ENCODE results near the gene ADAMTSL1.

Gene ADAMTSL1

GRCh38 chr9:18706648-18707047 is 232.7 kb downstream of the ADAMTSL1 start:
- H2AFZ ChIP-seq (ENCODE audit: low read depth) = no peak overlapping the region
- no peaks in the 10 kb centered on the region for H3K4me1 ChIP-seq (ENCODE audit: low read depth, poor library complexity, severe bottlenecking)
- H3K27ac ChIP-seq = no peak overlapping the region
- H3K79me2 ChIP-seq (ENCODE audit: insufficient read depth, low read depth) = no peaks in the 10 kb centered on the region
- no peak overlapping the region for H3K4me3 ChIP-seq (IDR thresholded peaks at IDR 0.05; ENCODE audit: insufficient read depth, low read depth, low read length)
- no peak overlapping the region for H3K9ac ChIP-seq
- no peak for TF ChIP-seq CTCF (conservative IDR thresholded peaks at IDR 0.05; ENCODE audit: low read depth, low read length)
- no peaks in the 10 kb centered on the region for H3K27me3 ChIP-seq (ENCODE audit: insufficient read depth, low read depth)
- no peak overlapping the region for H3K4me2 ChIP-seq
- no peaks in the 10 kb centered on the region for H4K20me1 ChIP-seq (ENCODE audit: insufficient read depth)
- no peaks in the 10 kb centered on the region for H3K36me3 ChIP-seq (ENCODE audit: insufficient read depth)

- Histone ChIP-seq H3K4me2 (no peak overlapping the region), H3K9ac (no peak overlapping the region), H2AFZ (ENCODE audit: low read depth) (no peak overlapping the region), H3K27me3 (ENCODE audit: insufficient read depth, low read depth) (no peaks in the 10 kb centered on the region), H3K27ac (no peak overlapping the region), H3K79me2 (ENCODE audit: insufficient read depth, low read depth) (no peaks in the 10 kb centered on the region), H3K36me3 (ENCODE audit: insufficient read depth) (no peaks in the 10 kb centered on the region), H3K4me1 (ENCODE audit: low read depth, poor library complexity, severe bottlenecking) (no peaks in the 10 kb centered on the region), H3K4me3 (IDR thresholded peaks at IDR 0.05; ENCODE audit: insufficient read depth, low read depth, low read length) (no peak overlapping the region), H4K20me1 (ENCODE audit: insufficient read depth) (no peaks in the 10 kb centered on the region)
- no peak for TF ChIP-seq CTCF (conservative IDR thresholded peaks at IDR 0.05; ENCODE audit: low read depth, low read length)
Measured at GRCh38 chr9:18707061-18707461, 233.1 kb downstream of the ADAMTSL1 start.

- no peaks in the 10 kb centered on the region for H3K79me2 ChIP-seq (ENCODE audit: insufficient read depth, low read depth)
- no peaks in the 10 kb centered on the region for H3K36me3 ChIP-seq (ENCODE audit: insufficient read depth)
- H3K27ac ChIP-seq = no peak overlapping the region
- H3K4me1 ChIP-seq (ENCODE audit: low read depth, poor library complexity, severe bottlenecking) = no peaks in the 10 kb centered on the region
- H4K20me1 ChIP-seq (ENCODE audit: insufficient read depth) = no peaks in the 10 kb centered on the region
- no peak overlapping the region for H3K4me2 ChIP-seq
- H3K27me3 ChIP-seq (ENCODE audit: insufficient read depth, low read depth) = no peaks in the 10 kb centered on the region
- no peak overlapping the region for H2AFZ ChIP-seq (ENCODE audit: low read depth)
- H3K9ac ChIP-seq = no peak overlapping the region
- H3K4me3 ChIP-seq (IDR thresholded peaks at IDR 0.05; ENCODE audit: insufficient read depth, low read depth, low read length) = no peak overlapping the region
- no peak for TF ChIP-seq CTCF (conservative IDR thresholded peaks at IDR 0.05; ENCODE audit: low read depth, low read length)
Measured at GRCh38 chr9:18707489-18708205, 233.7 kb downstream of the ADAMTSL1 start.

- Histone ChIP-seq H3K27me3 (ENCODE audit: insufficient read depth, low read depth) (no peaks in the 10 kb centered on the region), H2AFZ (ENCODE audit: low read depth) (no peak overlapping the region), H3K4me2 (no peak overlapping the region), H3K4me1 (ENCODE audit: low read depth, poor library complexity, severe bottlenecking) (no peaks in the 10 kb centered on the region), H3K79me2 (ENCODE audit: insufficient read depth, low read depth) (no peaks in the 10 kb centered on the region), H3K9ac (no peak overlapping the region), H3K27ac (no peak overlapping the region), H3K4me3 (IDR thresholded peaks at IDR 0.05; ENCODE audit: insufficient read depth, low read depth, low read length) (no peak overlapping the region), H3K36me3 (ENCODE audit: insufficient read depth) (no peaks in the 10 kb centered on the region), H4K20me1 (ENCODE audit: insufficient read depth) (no peaks in the 10 kb centered on the region)
- TF ChIP-seq CTCF (conservative IDR thresholded peaks at IDR 0.05; ENCODE audit: low read depth, low read length) = no peak
Measured at GRCh38 chr9:18708429-18708828, 234.5 kb downstream of the ADAMTSL1 start.

Measured in KMS-11 (cell line).